Stimulated activated CD8-positive, alpha-beta memory T cell treated with anti-CD3 and anti-CD28 coated beads, Interleukin-4, amount 100 ng/mL, for 4 hours (primary cell): ENCODE data around the gene LRRC32.

ENCODE experiments used
- DNase-seq, 2 donors: peaks; one replicate each; pipeline ENCODE4 v3.0.0-alpha.2; 2020; ENCODE audit warnings: low read depth in 2 of 2, low spot score in 1 of 2

The LRRC32 gene, protein sequence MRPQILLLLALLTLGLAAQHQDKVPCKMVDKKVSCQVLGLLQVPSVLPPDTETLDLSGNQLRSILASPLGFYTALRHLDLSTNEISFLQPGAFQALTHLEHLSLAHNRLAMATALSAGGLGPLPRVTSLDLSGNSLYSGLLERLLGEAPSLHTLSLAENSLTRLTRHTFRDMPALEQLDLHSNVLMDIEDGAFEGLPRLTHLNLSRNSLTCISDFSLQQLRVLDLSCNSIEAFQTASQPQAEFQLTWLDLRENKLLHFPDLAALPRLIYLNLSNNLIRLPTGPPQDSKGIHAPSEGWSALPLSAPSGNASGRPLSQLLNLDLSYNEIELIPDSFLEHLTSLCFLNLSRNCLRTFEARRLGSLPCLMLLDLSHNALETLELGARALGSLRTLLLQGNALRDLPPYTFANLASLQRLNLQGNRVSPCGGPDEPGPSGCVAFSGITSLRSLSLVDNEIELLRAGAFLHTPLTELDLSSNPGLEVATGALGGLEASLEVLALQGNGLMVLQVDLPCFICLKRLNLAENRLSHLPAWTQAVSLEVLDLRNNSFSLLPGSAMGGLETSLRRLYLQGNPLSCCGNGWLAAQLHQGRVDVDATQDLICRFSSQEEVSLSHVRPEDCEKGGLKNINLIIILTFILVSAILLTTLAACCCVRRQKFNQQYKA

GRCh38 chr11:76670485-76671236 lies at the start of gene LRRC32:
LRRC32 (minus strand) TSS chr11:76670747; CDS start chr11:76665954, 4,793 bp downstream.
- DNase-seq, result no peak

DNA sequence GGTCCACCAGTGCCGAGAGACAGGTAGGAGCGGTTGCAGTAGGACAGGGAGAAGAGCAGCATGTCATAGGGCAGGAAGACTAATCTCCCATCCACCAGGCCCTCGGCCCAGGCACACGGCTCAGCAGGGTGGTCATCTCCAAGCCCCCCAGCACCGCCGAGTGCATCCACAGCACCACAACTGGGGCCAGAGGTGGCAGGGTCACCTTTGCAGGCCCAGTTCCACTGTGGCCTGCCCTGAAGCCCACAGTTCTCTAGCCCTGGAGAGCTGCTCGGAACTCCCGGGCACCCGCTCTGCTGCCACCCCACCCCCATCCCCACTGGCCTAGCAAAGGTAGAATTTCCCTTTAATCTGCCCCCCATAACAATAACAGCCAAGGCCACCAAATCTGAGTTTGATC lies 49.1 kb upstream of the LRRC32 start:
- DNase-seq, result no peak

GRCh38 chr11:76719281-76719680 lies 48.7 kb upstream of the LRRC32 start:
- DNase-seq, result no peak

DNA sequence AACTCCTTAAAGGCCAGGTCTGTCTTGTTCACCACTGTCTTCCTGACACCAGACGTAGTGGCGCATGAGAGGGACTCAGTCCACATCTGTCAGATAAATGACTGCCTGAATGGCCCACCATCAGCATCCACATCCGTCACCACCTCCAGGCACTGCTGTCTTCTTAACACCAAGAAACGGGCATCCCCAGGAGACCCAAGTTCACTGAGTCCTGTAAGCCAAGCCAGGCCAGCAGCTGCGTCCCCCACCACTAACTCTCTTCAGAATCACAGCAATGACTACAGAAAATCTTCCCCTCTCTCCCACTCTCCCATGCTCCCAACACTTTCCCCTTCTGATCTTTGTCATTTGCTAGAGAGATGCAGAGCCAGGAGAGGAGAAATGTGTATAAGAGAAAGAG lies 47.3 kb upstream of the LRRC32 start:
- DNase-seq, result no peak

DNA sequence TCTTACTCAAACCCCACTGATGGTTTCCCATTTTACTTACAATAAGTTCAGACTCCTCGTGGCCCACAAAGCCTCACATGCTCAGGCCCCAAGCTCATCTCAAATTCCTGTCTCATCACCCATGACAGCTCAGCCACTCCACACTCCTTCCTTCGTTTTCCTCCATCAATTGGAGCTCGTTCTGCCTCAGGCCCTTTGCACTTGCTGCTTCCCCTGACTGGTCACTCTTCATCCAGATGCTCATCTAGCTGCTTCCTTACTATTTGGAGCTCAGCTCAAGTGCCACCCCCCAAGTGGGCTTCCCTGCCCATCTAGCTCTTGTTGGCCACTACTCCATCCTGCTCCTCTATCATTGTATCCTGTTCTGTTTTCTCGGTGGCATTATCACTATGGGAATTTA lies 46.8 kb upstream of the LRRC32 start:
- DNase-seq, result no peak

GRCh38 chr11:76716268-76716667 lies 45.7 kb upstream of the LRRC32 start:
- no peak for DNase-seq

DNA sequence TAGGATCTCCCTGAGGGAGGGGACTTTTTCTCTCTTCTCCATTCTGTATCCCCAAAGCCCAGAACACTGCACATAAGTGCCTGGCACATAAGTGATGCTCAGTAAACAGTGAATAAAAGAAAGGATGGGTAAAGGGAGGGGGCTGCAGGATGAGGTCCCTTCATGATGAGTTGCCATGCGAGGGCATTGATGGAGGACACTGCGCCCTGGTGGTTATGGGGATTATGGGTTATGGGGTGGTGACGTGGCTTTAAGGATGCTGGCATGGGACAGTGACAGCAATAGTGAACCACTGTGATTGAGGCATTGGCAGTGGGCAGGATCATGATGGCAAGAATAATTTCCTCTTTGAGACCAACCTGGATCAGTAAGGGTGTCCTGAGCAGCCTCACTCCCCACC lies 43.9 kb upstream of the LRRC32 start:
- no peak for DNase-seq

DNA sequence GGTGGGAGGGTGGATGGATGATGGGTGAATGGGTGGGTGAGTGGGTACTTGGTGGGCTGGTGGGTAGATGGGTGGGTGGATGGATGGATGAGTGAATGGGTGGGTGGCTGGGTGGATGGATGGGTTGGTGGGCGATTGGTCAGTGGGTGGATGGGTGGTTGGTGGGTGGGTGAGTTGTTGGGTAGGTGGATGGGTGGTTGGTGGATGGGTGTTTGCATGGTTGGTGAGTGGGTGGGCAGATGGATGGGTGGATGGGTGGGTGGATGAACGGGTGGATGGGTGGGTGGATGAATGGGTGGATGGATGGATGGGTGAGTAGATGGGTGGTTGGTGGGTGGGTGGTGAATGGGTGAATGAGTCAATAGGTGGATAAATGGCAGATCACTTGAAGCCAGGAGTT lies 43.0 kb upstream of the LRRC32 start:
- DNase-seq, result no peak

DNA sequence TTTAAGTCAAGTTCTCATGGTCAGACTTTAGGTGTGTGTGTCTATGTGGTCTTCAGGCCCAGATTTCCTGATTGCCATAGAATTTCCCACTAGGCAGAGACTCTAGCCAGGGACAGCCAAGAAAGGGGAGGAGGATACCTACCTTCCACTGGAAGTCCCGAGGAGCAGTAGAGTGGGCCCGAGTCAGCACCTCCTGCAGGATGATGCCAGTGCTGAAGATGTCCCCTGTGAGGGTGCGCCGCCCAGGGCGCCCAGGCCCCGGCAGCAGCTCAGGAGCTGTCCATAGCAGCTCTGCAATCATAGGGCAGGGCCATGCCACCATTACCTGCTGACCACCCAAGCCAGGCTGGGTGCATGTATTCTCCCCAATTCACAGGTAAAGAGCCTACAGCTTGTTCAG lies 41.6 kb upstream of the LRRC32 start:
- DNase-seq, result no peak

- no peak for DNase-seq
Observed at GRCh38 chr11:76709756-76710155, 39.2 kb upstream of the LRRC32 start.

GRCh38 chr11:76708972-76709660 lies 38.6 kb upstream of the LRRC32 start:
- DNase-seq, result no peak

DNA sequence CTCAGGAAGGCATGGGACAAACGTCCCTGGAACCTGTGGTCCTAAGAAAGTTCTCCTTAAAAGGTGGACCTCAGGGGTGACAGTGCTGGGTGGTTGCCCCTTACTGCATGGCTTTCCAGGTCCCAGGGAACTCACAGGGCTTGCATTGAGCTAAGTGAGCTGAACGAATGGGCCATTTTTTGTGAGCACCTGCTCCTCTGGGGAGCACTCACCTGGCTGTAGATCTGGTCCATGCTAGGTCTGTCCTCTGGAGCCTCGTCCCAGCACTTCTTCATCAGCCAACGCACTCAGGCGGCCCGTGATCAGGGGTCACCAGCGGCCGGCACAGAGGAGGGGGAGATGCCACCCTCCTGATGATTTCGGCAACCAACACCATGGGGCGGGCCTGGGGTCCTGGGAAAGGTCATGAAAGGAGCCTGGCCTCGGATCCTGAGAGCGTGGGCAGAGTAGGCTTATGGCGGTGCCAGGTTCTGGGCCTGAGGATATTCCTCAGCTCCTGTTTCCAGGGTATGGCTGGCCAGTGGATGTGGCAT lies 36.8 kb upstream of the LRRC32 start:
- no peak for DNase-seq

GRCh38 chr11:76706667-76707066 lies 36.1 kb upstream of the LRRC32 start:
- DNase-seq, result no peak

- DNase-seq, result no peak
Observed at GRCh38 chr11:76705826-76706225, 35.3 kb upstream of the LRRC32 start.

DNA sequence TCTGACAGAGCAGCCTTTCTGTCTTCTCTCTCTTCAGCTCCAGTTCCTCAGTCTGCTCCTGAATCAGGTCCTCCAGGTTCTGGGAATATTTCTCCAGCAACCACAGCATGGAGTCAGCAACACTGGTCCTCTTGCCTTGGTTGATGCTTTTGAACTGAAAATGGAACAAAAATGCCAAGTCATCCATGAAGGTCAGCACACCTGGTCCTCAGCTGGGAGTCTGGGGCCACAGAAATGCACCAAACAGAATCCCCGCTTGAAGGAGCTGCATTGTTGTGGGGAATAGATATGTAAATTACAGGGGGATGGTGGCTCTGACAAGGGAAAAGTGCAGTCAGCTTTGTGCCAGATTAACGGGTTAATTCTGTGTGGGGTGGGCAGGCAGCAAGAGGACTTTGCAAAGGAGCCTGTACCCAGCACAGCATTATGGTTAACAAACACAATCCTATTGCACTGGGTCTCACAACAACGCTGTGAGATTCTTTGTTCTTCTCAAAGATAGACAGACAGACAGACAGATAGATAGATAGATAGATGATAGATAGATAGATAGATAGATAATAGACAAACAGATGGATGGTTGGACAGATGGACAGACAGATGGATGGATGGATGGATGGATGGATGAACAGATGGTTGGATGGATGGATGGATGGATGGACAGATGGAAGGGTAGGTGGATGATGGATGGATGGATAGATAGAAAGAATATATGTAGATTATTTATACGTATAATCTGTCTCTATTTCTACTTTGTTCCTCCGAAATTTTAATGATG lies 33.8 kb upstream of the LRRC32 start:
- no peak for DNase-seq

GRCh38 chr11:76703707-76704106 lies 33.2 kb upstream of the LRRC32 start:
- DNase-seq, result no peak

GRCh38 chr11:76702336-76703128 lies 32.0 kb upstream of the LRRC32 start:
- no peak for DNase-seq

- DNase-seq, result no peak
Observed at GRCh38 chr11:76701294-76702040, 30.9 kb upstream of the LRRC32 start.
